MM.1S (cell line): ENCODE results near the gene COL8A2.

Source experiments
- DNase-seq: peaks from one replicate; pipeline ENCODE4 v3.0.0-alpha.2; 2015
- H2AFZ ChIP-seq: fragments of 300-600 bp; sonication (generic); 2 replicates; pipeline ENCODE4 v1.6.0; 2016; ENCODE audit warnings: antibody characterized with exemption, low read length
- H3F3A ChIP-seq: fragments of 300-600 bp; sonication (generic); 2 replicates; pipeline ENCODE4 v1.6.1; 2016; ENCODE audit warnings: mild to moderate bottlenecking, antibody characterized with exemption, low read length, moderate library complexity, mixed read lengths; ENCODE audit not compliant: insufficient read depth
- H3K27ac ChIP-seq: fragments of 300-600 bp; sonication (generic); 2 replicates; pipeline ENCODE4 v1.5.1; 2016; ENCODE audit warnings: mild to moderate bottlenecking, low read length
- H3K27me3 ChIP-seq: fragments of 300-600 bp; sonication (generic); replicated peaks from 2 replicates; pipeline ENCODE4 v1.6.0; 2016; ENCODE audit warnings: low read length; ENCODE audit not compliant: insufficient read depth
- H3K36me3 ChIP-seq: fragments of 300-600 bp; sonication (generic); replicated peaks from 2 replicates; pipeline ENCODE4 v1.6.1; 2016; ENCODE audit warnings: mild to moderate bottlenecking, low read length, mixed read lengths; ENCODE audit not compliant: insufficient read depth
- H3K4me1 ChIP-seq: fragments of 300-600 bp; sonication (generic); 2 replicates; pipeline ENCODE4 v1.6.1; 2016; ENCODE audit warnings: low read length, mixed read lengths
- H3K4me2 ChIP-seq: fragments of 300-600 bp; sonication (generic); 2 replicates; pipeline ENCODE4 v1.6.0; 2016; ENCODE audit warnings: low read depth, low read length
- H3K4me3 ChIP-seq: fragments of 300-600 bp; sonication (generic); 2 replicates; pipeline ENCODE4 v1.5.1; 2016; ENCODE audit warnings: low read length, mixed read lengths
- H3K79me2 ChIP-seq: fragments of 300-600 bp; sonication (generic); 2 replicates; pipeline ENCODE4 v1.6.1; 2016; ENCODE audit warnings: mixed run types, low read length, mixed read lengths
- H3K9ac ChIP-seq: fragments of 300-600 bp; sonication (generic); 2 replicates; pipeline ENCODE4 v1.6.1; 2016; ENCODE audit warnings: low read length, mixed read lengths
- H3K9me2 ChIP-seq: fragments of 300-600 bp; sonication (generic); replicated peaks from 2 replicates; pipeline ENCODE4 v1.6.1; 2016; ENCODE audit warnings: mild to moderate bottlenecking, low read length, mixed read lengths; ENCODE audit not compliant: insufficient read depth
- H3K9me3 ChIP-seq: fragments of 300-600 bp; sonication (generic); replicated peaks from 2 replicates; pipeline ENCODE4 v1.6.1; 2016; ENCODE audit warnings: mild to moderate bottlenecking, low read length, mixed read lengths; ENCODE audit not compliant: insufficient read depth
- H4K20me1 ChIP-seq: fragments of 300-600 bp; sonication (generic); 2 replicates; pipeline ENCODE4 v1.6.1; 2016; ENCODE audit warnings: mild to moderate bottlenecking, low read length, moderate library complexity, mixed read lengths; ENCODE audit not compliant: insufficient read depth
- EZH2 ChIP-seq: fragments of 300-600 bp; sonication (generic); optimal IDR thresholded peaks from 2 replicates; pipeline ENCODE3; 2017; ENCODE audit warnings: low read depth, mild to moderate bottlenecking, antibody characterized with exemption, low read length, mixed read lengths
- EZH2phosphoT487 ChIP-seq: fragments of 300-600 bp; sonication (generic); IDR thresholded peaks from 2 replicates; pipeline ENCODE4 v1.6.1; 2018; ENCODE audit warnings: antibody characterized with exemption, low read length
- TF ChIP-seq, protein P1 (sequence below): fragments of 300-600 bp; sonication (generic); IDR thresholded peaks from 2 replicates; pipeline ENCODE4 v1.5.1; 2016; ENCODE audit warnings: antibody characterized with exemption, low read length, mixed read lengths

COL8A2 gene

GRCh38 chr1:36088577-36089392 lies 36.2 kb downstream of the COL8A2 start, which contains the start of gene ADPRS:
TSS of gene ADPRS (plus strand) at chr1:36088892. CDS start at chr1:36088905, 13 bp downstream.
- peak within 1 kb of the TSS; percentile 94 for H3K9ac ChIP-seq
- H3K4me3 ChIP-seq = peak within 1 kb of the TSS; percentile 100
- H3K27ac ChIP-seq = peak within 1 kb of the TSS; percentile 48; the same call in 1 of the 2 replicates
- H3K4me2 ChIP-seq = peak within 1 kb of the TSS; percentile 100
- H3K9me2 ChIP-seq = no peaks in the 10 kb centered on the region
- TF ChIP-seq, protein P1, sequence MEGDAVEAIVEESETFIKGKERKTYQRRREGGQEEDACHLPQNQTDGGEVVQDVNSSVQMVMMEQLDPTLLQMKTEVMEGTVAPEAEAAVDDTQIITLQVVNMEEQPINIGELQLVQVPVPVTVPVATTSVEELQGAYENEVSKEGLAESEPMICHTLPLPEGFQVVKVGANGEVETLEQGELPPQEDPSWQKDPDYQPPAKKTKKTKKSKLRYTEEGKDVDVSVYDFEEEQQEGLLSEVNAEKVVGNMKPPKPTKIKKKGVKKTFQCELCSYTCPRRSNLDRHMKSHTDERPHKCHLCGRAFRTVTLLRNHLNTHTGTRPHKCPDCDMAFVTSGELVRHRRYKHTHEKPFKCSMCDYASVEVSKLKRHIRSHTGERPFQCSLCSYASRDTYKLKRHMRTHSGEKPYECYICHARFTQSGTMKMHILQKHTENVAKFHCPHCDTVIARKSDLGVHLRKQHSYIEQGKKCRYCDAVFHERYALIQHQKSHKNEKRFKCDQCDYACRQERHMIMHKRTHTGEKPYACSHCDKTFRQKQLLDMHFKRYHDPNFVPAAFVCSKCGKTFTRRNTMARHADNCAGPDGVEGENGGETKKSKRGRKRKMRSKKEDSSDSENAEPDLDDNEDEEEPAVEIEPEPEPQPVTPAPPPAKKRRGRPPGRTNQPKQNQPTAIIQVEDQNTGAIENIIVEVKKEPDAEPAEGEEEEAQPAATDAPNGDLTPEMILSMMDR = peak; percentile 97
- TF ChIP-seq EZH2phosphoT487 = no peak
- H3K4me1 ChIP-seq = 0 out of 2 replicates have a peak, but pooled peaks cover 5% of the 10 kb centered on the region
- H3K27me3 ChIP-seq = no peaks in the 10 kb centered on the region
- H3K79me2 ChIP-seq = peaks cover 32% of the 10 kb centered on the region
- no peaks in the 10 kb centered on the region for H4K20me1 ChIP-seq
- no peaks in the 10 kb centered on the region for H3K36me3 ChIP-seq
- DNase-seq = peak; percentile 92
- peak within 1 kb of the TSS; percentile 100 for H2AFZ ChIP-seq
- no peaks in the 10 kb centered on the region for H3K9me3 ChIP-seq
- H3F3A ChIP-seq = no peaks in the 10 kb centered on the region

DNA sequence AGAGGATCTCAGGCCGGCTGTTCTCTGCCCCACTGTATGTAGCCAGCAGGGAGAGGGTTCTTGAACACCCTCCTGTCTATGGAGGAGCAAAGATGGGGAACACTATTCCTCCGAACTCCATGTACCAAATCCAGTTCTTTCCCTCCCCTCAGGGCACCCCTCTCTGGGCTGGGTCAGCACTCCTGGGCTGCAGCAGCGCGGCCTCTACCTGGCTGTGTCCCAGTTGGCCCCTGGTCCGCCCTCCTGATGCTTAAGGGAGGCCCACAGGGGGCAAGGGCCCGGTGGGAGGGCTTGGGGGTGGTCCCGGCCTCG lies 36.8 kb downstream of the COL8A2 start:
- peaks cover 32% of the 10 kb centered on the region for H3K79me2 ChIP-seq
- no peak for TF ChIP-seq EZH2phosphoT487
- TF ChIP-seq, protein P1 = no peak
- TF ChIP-seq EZH2 = no peak
- H3K36me3 ChIP-seq = no peaks in the 10 kb centered on the region
- no peaks in the 10 kb centered on the region for H3F3A ChIP-seq
- H3K27ac ChIP-seq = no peak overlapping the region
- H3K9me2 ChIP-seq = no peaks in the 10 kb centered on the region
- H3K4me2 ChIP-seq = peak overlapping the region; percentile 100
- no peaks in the 10 kb centered on the region for H3K27me3 ChIP-seq
- H2AFZ ChIP-seq = peak overlapping the region; percentile 100
- H3K9me3 ChIP-seq = no peaks in the 10 kb centered on the region
- H3K4me3 ChIP-seq = peak overlapping the region; percentile 100
- 0 out of 2 replicates have a peak, but pooled peaks cover 5% of the 10 kb centered on the region for H3K4me1 ChIP-seq
- peak overlapping the region; percentile 94 for H3K9ac ChIP-seq
- DNase-seq = no peak
- no peaks in the 10 kb centered on the region for H4K20me1 ChIP-seq

DNA sequence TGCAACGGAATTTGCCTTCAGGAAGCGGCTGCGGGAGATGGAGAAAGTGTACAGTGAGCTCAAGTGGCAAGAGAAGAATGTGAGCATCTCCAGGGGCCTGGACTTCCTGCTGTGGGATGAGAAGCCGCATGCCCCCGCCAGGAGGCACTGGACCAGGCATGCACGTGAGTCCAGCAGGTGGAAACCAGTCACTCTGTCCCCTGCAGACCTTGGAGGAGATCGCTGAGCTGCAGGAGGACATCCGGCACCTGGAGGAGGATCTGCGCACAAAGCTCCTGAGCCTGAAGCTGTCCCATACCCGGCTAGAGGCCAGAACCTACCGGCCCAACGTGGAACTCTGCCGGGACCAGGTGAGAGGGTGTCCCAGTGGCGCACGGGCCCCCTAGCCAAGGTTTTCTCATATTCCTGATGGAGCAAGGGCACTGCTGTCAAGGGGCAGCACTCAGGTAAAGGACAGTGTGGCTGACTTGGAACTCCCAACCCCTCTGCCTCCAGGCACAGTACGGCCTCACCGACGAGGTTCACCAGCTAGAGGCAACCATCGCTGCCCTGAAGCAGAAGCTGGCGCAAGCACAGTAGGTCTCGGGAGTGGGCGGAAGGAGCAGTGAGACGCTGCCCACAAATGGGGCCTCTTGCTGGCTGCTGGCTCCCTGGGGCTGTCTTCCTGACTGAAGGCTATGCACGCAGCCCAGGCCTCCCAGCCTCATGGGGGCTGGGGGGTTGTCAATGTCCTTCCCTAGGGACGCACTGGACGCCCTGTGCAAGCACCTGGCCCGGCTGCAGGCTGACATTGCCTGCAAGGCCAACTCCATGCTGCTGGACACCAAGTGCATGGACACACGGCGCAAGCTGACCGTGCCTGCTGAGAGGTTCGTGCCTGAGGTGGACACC lies 37.5 kb downstream of the COL8A2 start:
- peak overlapping the region; percentile 100 for H2AFZ ChIP-seq
- H4K20me1 ChIP-seq = no peaks in the 10 kb centered on the region
- no peaks in the 10 kb centered on the region for H3F3A ChIP-seq
- H3K27ac ChIP-seq = no peak overlapping the region
- H3K79me2 ChIP-seq = peaks cover 32% of the 10 kb centered on the region
- no peak overlapping the region for H3K4me3 ChIP-seq
- DNase-seq = no peak
- H3K9me3 ChIP-seq = no peaks in the 10 kb centered on the region
- no peak overlapping the region for H3K4me2 ChIP-seq
- H3K9me2 ChIP-seq = no peaks in the 10 kb centered on the region
- no peaks in the 10 kb centered on the region for H3K36me3 ChIP-seq
- 0 out of 2 replicates have a peak, but pooled peaks cover 5% of the 10 kb centered on the region for H3K4me1 ChIP-seq
- TF ChIP-seq EZH2phosphoT487 = no peak
- TF ChIP-seq, protein P1 = 0 out of 2 replicates have a peak, but pooled peaks have one; percentile 4
- no peaks in the 10 kb centered on the region for H3K27me3 ChIP-seq
- no peak overlapping the region for H3K9ac ChIP-seq
